ENCODE results near the gene DMAC2. TPM values are rescaled to one million over a fixed set of nuclear protein-coding genes. Genes with fewer than 3 reads are reported as not detected.
"Not testable (repeated sequence)": the region's sequence is repeated elsewhere in the genome, so short reads cannot be mapped to it uniquely, and the experiment has no call there.

Gene DMAC2
- 28.2 TPM for polyA plus RNA-seq (2012; ENCODE audit: missing spikeins)

GRCh38 chr19:41439441-41440222 is at the start of gene DMAC2:
TSS of gene DMAC2 (minus strand) at chr19:41439912. CDS start at chr19:41439899, 13 bp downstream.
- FAIRE-seq (peak; percentile 99), DNase-seq (ENCODE audit: insufficient read length) (peak; percentile 88)
- TF ChIP-seq TAF1 (IDR thresholded peaks at IDR 0.05; ENCODE audit: borderline replicate concordance, low read depth, low read length) (peak; percentile 85), POLR2AphosphoS5 (IDR thresholded peaks at IDR 0.05; ENCODE audit: low read depth, low read length) (peak; percentile 89), POLR2A (IDR thresholded peaks at IDR 0.05; ENCODE audit: low read depth, low read length) (peak; percentile 88)

DNA sequence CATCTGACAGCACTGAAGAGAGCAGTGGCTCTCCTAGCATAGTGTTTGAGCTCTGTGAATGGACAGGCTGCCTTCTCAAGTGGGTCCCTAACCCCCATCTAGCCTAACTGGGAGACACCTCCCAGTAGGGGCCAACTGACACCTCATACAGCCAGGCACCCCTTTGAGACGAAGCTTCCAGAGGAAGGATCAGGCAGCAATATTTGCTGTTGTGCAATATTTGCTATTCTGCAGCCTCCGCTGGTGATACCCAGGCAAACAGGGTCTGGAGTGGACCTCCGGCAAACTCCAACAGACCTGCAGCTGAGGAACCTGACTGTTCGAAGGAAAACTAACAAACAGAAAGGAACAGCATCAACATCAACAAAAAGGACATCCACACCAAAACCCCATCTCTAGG is 47.2 kb upstream of the DMAC2 start:
- FAIRE-seq = not testable (repeated sequence)

GRCh38 chr19:41484822-41485221 is 45.1 kb upstream of the DMAC2 start:
- no peak for DNase-seq (ENCODE audit: insufficient read length)
- no peak for FAIRE-seq
- no peak for TF ChIP-seq TAF1 (IDR thresholded peaks at IDR 0.05; ENCODE audit: borderline replicate concordance, low read depth, low read length)

More for the DNA sequence above, 47.2 kb upstream of the DMAC2 start:
- DNase-seq (ENCODE audit: insufficient read length) = not testable (repeated sequence)

GRCh38 chr19:41480336-41480735 is 40.6 kb upstream of the DMAC2 start:
- DNase-seq (ENCODE audit: insufficient read length) = no peak

DNA sequence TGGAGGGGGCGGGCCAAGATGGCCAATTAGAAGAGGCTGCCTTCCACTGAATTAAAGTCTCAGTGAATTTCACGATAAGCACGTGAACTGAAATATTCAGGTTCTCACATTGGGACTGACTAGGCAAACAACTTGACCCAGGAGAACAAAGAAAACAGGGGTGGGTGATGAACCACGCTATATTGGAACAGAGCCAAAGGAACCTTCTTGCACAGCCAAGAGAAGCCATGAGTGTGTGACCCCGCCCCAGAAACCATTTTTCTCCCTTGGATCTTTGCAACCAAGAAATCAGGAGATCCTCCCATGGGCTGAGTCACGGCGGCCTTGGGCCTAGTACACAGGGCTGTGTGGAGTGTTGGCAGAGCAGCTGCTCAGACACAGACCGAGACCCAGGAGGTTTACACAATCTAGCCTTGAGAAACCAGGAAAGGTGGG is 40.1 kb upstream of the DMAC2 start:
- no peak for DNase-seq (ENCODE audit: insufficient read length)
- no peak for TF ChIP-seq POLR2A (IDR thresholded peaks at IDR 0.05; ENCODE audit: low read depth, low read length)
- TF ChIP-seq POLR2AphosphoS5 (IDR thresholded peaks at IDR 0.05; ENCODE audit: low read depth, low read length) = no peak
- TF ChIP-seq TAF1 (IDR thresholded peaks at IDR 0.05; ENCODE audit: borderline replicate concordance, low read depth, low read length) = no peak
- no peak for FAIRE-seq

More at GRCh38 chr19:41480336-41480735, 40.6 kb upstream of the DMAC2 start:
- TF ChIP-seq POLR2A (IDR thresholded peaks at IDR 0.05; ENCODE audit: low read depth, low read length) = no peak
- TF ChIP-seq TAF1 (IDR thresholded peaks at IDR 0.05; ENCODE audit: borderline replicate concordance, low read depth, low read length) = no peak
- no peak for TF ChIP-seq POLR2AphosphoS5 (IDR thresholded peaks at IDR 0.05; ENCODE audit: low read depth, low read length)
- FAIRE-seq = no peak

DNA sequence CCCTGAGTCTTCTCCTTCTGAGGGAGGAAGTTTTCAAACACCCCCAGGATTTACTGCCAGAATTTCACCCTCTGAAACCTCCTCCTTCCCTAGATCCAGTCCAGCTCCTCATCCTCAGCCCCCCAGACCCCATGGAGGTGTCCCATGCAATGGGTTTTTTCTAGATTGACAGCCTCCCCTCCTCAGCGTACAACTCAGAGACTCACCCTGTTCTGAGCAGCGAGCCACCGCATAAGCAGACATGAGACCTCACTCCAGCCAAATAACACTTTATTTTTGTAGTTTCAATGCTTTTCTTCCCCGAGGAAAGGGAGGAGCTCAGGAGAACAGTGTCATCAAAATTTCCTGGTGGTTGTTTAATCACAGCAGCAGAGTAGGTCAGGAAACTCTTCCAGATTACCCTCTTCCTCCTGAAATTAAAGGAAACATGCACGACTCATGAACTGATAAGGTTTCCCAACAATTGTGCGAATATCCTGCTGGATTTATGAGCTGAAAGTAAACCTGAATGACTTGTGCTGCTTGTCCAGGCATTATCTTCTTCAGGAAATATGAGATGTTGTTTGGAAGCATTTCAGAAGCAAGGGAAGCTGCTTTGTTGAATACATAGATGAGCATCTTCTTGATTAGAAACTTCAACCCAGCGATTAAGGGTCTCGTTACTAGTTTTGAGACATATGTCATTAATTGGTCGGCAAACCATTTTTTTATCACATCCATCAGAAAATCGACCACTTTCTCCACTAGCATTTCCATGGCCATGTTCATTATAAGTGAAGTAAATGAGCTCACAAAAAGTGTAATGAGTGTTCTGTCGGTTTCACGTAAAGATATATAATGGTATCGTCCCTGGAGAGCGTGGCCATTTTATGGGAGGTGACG is 39.4 kb upstream of the DMAC2 start:
- no peak for TF ChIP-seq POLR2AphosphoS5 (IDR thresholded peaks at IDR 0.05; ENCODE audit: low read depth, low read length)
- no peak for TF ChIP-seq POLR2A (IDR thresholded peaks at IDR 0.05; ENCODE audit: low read depth, low read length)
- TF ChIP-seq TAF1 (IDR thresholded peaks at IDR 0.05; ENCODE audit: borderline replicate concordance, low read depth, low read length) = no peak
- FAIRE-seq = no peak
- no peak for DNase-seq (ENCODE audit: insufficient read length)

DNA sequence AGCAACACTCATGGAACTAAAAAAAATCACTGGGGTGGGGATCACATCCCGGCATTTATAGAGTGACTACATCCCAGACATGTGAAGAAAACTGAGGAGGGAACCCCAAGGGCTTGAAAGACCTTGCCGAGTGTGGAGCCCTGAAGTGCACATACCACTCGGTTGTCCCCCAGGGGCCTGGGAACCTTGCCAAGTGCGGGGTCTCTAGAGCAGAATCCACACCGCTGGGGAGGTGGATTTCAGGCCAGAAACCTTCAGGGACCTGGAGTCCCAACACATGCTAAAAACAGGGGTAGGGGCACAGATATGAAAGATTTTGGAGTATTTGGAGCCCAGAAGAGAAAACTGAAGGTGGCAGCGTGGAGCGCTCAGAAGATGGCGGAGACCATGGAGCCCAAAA is 38.5 kb upstream of the DMAC2 start:
- DNase-seq (ENCODE audit: insufficient read length) (no peak), FAIRE-seq (no peak)
- no peak for TF ChIP-seq TAF1 (IDR thresholded peaks at IDR 0.05; ENCODE audit: borderline replicate concordance, low read depth, low read length)
- TF ChIP-seq POLR2A (IDR thresholded peaks at IDR 0.05; ENCODE audit: low read depth, low read length) = no peak
- TF ChIP-seq POLR2AphosphoS5 (IDR thresholded peaks at IDR 0.05; ENCODE audit: low read depth, low read length) = no peak

- DNase-seq (ENCODE audit: insufficient read length) (no peak), FAIRE-seq (no peak)
- TF ChIP-seq TAF1 (IDR thresholded peaks at IDR 0.05; ENCODE audit: borderline replicate concordance, low read depth, low read length) = no peak
- no peak for TF ChIP-seq POLR2A (IDR thresholded peaks at IDR 0.05; ENCODE audit: low read depth, low read length)
- no peak for TF ChIP-seq POLR2AphosphoS5 (IDR thresholded peaks at IDR 0.05; ENCODE audit: low read depth, low read length)
Observed at GRCh38 chr19:41476583-41476982, 36.9 kb upstream of the DMAC2 start.

- FAIRE-seq = peak; percentile 88
- DNase-seq (ENCODE audit: insufficient read length) = not testable (repeated sequence)
Observed at GRCh38 chr19:41463257-41464256, 23.8 kb upstream of the DMAC2 start.

DNA sequence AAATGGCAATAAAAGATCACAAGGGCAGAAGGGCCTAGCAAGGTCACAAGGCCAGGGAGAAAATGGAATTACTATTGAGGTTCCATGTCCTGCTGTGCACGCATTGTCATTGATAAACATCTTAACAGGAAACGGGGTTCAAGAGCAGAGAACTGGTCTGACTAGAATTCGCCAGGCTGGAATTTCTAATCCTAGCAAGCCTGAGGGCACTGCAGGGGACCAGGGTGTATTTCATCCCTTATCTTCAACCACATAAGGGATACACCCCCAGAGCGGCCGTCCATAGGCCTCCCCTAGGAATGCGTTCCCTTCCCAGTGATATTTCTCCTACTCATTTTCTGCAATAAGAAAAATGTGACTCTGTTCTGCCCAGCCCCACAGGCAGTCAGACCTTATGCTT is 22.8 kb upstream of the DMAC2 start:
- DNase-seq (ENCODE audit: insufficient read length) (no peak), FAIRE-seq (no peak)
- TF ChIP-seq POLR2A (IDR thresholded peaks at IDR 0.05; ENCODE audit: low read depth, low read length) (no peak), POLR2AphosphoS5 (IDR thresholded peaks at IDR 0.05; ENCODE audit: low read depth, low read length) (no peak), TAF1 (IDR thresholded peaks at IDR 0.05; ENCODE audit: borderline replicate concordance, low read depth, low read length) (no peak)

GRCh38 chr19:41457241-41457640 is 17.5 kb upstream of the DMAC2 start:
- TF ChIP-seq POLR2A (IDR thresholded peaks at IDR 0.05; ENCODE audit: low read depth, low read length) (no peak), POLR2AphosphoS5 (IDR thresholded peaks at IDR 0.05; ENCODE audit: low read depth, low read length) (no peak), TAF1 (IDR thresholded peaks at IDR 0.05; ENCODE audit: borderline replicate concordance, low read depth, low read length) (no peak)
- DNase-seq (ENCODE audit: insufficient read length) = no peak
- peak; percentile 65 for FAIRE-seq
